Left ventricle myocardium inferior (tissue), 1 donor: ENCODE data around the gene CRISP1. TPM values are rescaled to one million over a fixed set of nuclear protein-coding genes. Genes with fewer than 3 reads are reported as not detected.

Experiments
- DNase-seq: peaks from one replicate; pipeline ENCODE4 v3.0.0-alpha.2; 2020
- H3K27ac ChIP-seq: fragments of 200-600 bp; replicated peaks from 2 replicates; pipeline ENCODE4 v1.8.0; 2021
- H3K27me3 ChIP-seq: fragments of 200-600 bp; 2 replicates; pipeline ENCODE4 v1.8.0; 2021; ENCODE audit warnings: low read depth
- H3K36me3 ChIP-seq: fragments of 200-600 bp; 2 replicates; pipeline ENCODE4 v1.8.0; 2021
- H3K4me1 ChIP-seq: fragments of 200-600 bp; 2 replicates; pipeline ENCODE4 v1.8.0; 2021
- H3K4me3 ChIP-seq: fragments of 200-600 bp; 2 replicates; pipeline ENCODE4 v1.8.0; 2021; ENCODE audit warnings: mild to moderate bottlenecking, moderate library complexity
- H3K9me3 ChIP-seq: fragments of 200-600 bp; replicated peaks from 2 replicates; pipeline ENCODE4 v1.8.0; 2021
- CTCF ChIP-seq: fragments of 200-600 bp; IDR thresholded peaks from 2 replicates; pipeline ENCODE4 v1.8.0; 2021; ENCODE audit warnings: antibody characterized with exemption, mild to moderate bottlenecking, borderline replicate concordance
- intact Hi-C: fragments of 100-400 bp; cut with micrococcal nuclease; formaldehyde crosslinking; loops from one replicate; pipeline ENCODE4 v1.11.0; 2022
- total RNA-seq: library from RNA; stranded (reverse); fragmentation: NEBNext Ultra II Directional; extraction: Animal tissue kit (Norgen Biotek cat#: 25700); gene quantifications from one replicate; pipeline ENCODE4 v1.2.1, GENCODE V29; 2021
- donor health status: DM: no; HTN: yes; CAD: no; lungs with severe emphysema.

CRISP1 gene
- total RNA-seq, 1 donor from 2014 or later = not detected

- Histone ChIP-seq H3K4me3 (no peak overlapping the region), H3K27ac (no peak overlapping the region), H3K27me3 (peaks cover 14% of the 10 kb centered on the region), H3K4me1 (no peaks in the 10 kb centered on the region), H3K36me3 (no peaks in the 10 kb centered on the region), H3K9me3 (no peaks in the 10 kb centered on the region)
- DNase-seq = no peak
- intact Hi-C loops = no loop called here
- TF ChIP-seq CTCF = no peak
These were observed 24.9 kb downstream of the CRISP1 start for GRCh38 chr6:49841424-49841823.

GRCh38 chr6:49839957-49840356, 26.4 kb downstream of the CRISP1 start:
- no peak for DNase-seq
- intact Hi-C loops = no loop called here
- Histone ChIP-seq H3K27ac (no peak overlapping the region), H3K9me3 (no peaks in the 10 kb centered on the region), H3K4me3 (no peak overlapping the region), H3K4me1 (no peaks in the 10 kb centered on the region), H3K36me3 (no peaks in the 10 kb centered on the region), H3K27me3 (peaks cover 12% of the 10 kb centered on the region)
- TF ChIP-seq CTCF = no peak

GRCh38 chr6:49839162-49839561, 27.2 kb downstream of the CRISP1 start:
- H3K4me3 ChIP-seq = no peak overlapping the region

GRCh38 chr6:49835140-49835539, 31.2 kb downstream of the CRISP1 start:
- H3K4me1 ChIP-seq = no peaks in the 10 kb centered on the region
- H3K27ac ChIP-seq = no peak overlapping the region
- H3K9me3 ChIP-seq = no peaks in the 10 kb centered on the region
- H3K36me3 ChIP-seq = no peaks in the 10 kb centered on the region
- DNase-seq = no peak
- intact Hi-C loops = no loop called here
- H3K27me3 ChIP-seq = no peaks in the 10 kb centered on the region
- no peak for TF ChIP-seq CTCF
- H3K4me3 ChIP-seq = no peak overlapping the region

More at GRCh38 chr6:49839162-49839561, 27.2 kb downstream of the CRISP1 start:
- no peaks in the 10 kb centered on the region for H3K9me3 ChIP-seq
- intact Hi-C loops = no loop called here
- TF ChIP-seq CTCF = no peak
- no peak for DNase-seq
- H3K36me3 ChIP-seq = no peaks in the 10 kb centered on the region
- H3K27me3 ChIP-seq = peaks cover 12% of the 10 kb centered on the region
- H3K4me1 ChIP-seq = no peaks in the 10 kb centered on the region
- H3K27ac ChIP-seq = no peak overlapping the region

- no peak overlapping the region for H3K27ac ChIP-seq
- TF ChIP-seq CTCF = no peak
- H3K9me3 ChIP-seq = no peaks in the 10 kb centered on the region
- H3K4me3 ChIP-seq = no peak overlapping the region
- H3K36me3 ChIP-seq = no peaks in the 10 kb centered on the region
- H3K27me3 ChIP-seq = no peaks in the 10 kb centered on the region
- intact Hi-C loops = no loop called here
- DNase-seq = no peak
- no peaks in the 10 kb centered on the region for H3K4me1 ChIP-seq
These were observed 32.9 kb downstream of the CRISP1 start for GRCh38 chr6:49833386-49833785.
